Measurements from ENCODE around the gene PCSK5. TPM values are rescaled to one million over a fixed set of nuclear protein-coding genes. Genes with fewer than 3 reads are reported as not detected.

Gene PCSK5
- total RNA-seq, 2 donors from 2014 or later = 2.4 to 32.2 TPM

DNA sequence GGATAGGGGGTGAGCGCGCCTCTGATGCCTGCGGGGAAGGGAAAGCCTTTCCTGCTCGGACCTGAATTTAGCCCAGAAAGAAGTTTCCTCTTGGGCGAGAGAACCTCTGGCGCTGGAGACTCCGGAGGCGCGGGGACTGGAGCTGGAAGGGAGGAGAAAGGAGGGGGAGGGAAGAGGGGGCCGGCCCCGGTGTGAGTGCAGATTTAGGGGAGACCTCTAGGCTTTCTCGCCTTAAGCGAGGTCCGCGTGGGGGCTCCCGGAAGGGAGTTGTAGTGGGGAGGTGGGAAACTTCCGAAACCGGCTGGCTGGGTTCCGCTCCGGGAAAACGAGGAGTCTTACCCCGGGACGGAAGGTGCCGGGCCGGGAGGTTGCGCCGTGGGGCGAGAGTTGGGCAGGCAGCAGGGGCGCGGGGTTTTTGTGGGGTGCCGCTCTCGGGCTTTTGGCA is 1.3 kb downstream of the PCSK5 start:
- DNase-seq (ENCODE audit: low spot score) = no peak
- Histone ChIP-seq H3K9me3 (no peaks in the 10 kb centered on the region), H3K27me3 (replicated peaks; ENCODE audit: insufficient read depth) (no peaks in the 10 kb centered on the region), H3K27ac (peak overlapping the region; percentile 74 to 78), H3K4me1 (replicated peaks) (no peaks in the 10 kb centered on the region), H3K4me3 (peak overlapping the region; percentile 66 to 68), H3K36me3 (no peaks in the 10 kb centered on the region)
- 1% methylated on average over 32 of the region's 32 CpGs for WGBS
- intact Hi-C loops (cut with DNase I) = loop anchor here (5.0 to 10.0 kb wide), 6 partner anchors 143 to 503 kb away; partner anchors contain the start of gene RFK
- TF ChIP-seq POLR2AphosphoS5 (IDR thresholded peaks at IDR 0.05) = no peak
- TF ChIP-seq, protein P1, sequence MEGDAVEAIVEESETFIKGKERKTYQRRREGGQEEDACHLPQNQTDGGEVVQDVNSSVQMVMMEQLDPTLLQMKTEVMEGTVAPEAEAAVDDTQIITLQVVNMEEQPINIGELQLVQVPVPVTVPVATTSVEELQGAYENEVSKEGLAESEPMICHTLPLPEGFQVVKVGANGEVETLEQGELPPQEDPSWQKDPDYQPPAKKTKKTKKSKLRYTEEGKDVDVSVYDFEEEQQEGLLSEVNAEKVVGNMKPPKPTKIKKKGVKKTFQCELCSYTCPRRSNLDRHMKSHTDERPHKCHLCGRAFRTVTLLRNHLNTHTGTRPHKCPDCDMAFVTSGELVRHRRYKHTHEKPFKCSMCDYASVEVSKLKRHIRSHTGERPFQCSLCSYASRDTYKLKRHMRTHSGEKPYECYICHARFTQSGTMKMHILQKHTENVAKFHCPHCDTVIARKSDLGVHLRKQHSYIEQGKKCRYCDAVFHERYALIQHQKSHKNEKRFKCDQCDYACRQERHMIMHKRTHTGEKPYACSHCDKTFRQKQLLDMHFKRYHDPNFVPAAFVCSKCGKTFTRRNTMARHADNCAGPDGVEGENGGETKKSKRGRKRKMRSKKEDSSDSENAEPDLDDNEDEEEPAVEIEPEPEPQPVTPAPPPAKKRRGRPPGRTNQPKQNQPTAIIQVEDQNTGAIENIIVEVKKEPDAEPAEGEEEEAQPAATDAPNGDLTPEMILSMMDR (IDR thresholded peaks at IDR 0.05) = no peak
- TF ChIP-seq POLR2A (IDR thresholded peaks at IDR 0.05) = no peak

DNA sequence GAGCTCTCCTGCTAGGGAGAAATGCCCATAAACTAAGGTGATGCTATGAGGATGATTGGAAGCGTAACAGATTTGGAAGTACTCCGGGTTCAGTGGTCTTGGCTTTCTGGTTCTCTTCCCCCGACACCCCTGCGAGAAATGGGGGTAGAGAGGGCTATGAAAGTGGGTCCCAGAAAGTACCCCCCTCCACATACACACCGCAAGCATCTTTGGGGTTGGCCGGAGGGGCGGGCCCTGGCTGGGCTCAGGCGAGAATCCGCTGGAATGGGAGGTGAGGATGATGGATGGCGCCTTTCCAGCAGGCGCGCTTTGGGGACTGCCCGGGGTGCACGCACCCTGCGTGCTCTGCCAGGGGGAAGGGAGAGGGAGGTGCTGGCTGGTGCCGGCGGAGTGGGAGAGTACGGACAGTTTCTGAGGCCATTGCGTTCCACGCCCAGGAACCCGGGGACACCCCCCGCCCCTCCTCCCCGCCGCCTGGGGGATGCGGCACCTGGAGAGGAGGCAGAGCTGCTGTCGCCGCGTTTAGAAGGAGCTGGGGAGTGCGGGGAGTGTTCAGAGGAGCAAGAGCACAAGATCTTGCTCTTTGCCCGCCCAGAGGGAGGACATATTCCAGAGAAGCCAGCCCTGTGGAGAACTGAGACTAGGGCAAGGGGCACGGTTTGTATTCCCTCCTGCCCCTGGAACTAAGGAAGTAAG is 1.9 kb downstream of the PCSK5 start:
- no peaks in the 10 kb centered on the region for H3K27me3 ChIP-seq (replicated peaks; ENCODE audit: insufficient read depth)
- H3K27ac ChIP-seq = peak overlapping the region in 1 of 2 donors; percentile 74
- WGBS = under 1% methylated on average over 31 of the region's 31 CpGs
- H3K9me3 ChIP-seq = no peaks in the 10 kb centered on the region
- no peak for TF ChIP-seq POLR2AphosphoS5 (IDR thresholded peaks at IDR 0.05)
- TF ChIP-seq, protein P1 (IDR thresholded peaks at IDR 0.05) = no peak
- TF ChIP-seq POLR2A (IDR thresholded peaks at IDR 0.05) = no peak
- no peaks in the 10 kb centered on the region for H3K4me1 ChIP-seq (replicated peaks)
- DNase-seq (ENCODE audit: low spot score) = peak; percentile 14
- intact Hi-C loops (cut with DNase I) = loop anchor here (5.0 to 10.0 kb wide), 6 partner anchors 142 to 502 kb away; partner anchors contain the start of gene RFK
- H3K4me3 ChIP-seq = peak overlapping the region; percentile 66 to 68
- no peaks in the 10 kb centered on the region for H3K36me3 ChIP-seq

DNA sequence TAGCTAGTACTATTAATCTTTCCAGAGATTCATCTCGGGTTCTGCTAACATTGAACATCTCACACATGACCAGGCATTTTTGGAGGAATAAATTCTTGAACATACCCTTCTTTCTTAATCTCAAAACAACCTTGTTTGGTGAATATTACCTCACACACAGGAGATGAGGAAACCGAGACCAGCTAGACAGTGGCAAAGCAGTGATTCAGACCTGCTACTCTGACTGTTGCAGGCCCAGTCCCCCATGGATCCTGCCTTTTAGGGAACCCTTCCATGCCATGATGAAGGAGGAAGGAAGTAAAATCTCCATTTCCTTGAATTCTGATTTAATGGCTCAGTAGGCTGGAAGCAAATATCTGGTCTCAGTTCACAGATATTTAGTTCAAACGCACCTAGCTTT is 2.6 kb downstream of the PCSK5 start:
- TF ChIP-seq POLR2A (IDR thresholded peaks at IDR 0.05) = no peak
- Histone ChIP-seq H3K27ac (no peak overlapping the region), H3K36me3 (no peaks in the 10 kb centered on the region), H3K4me3 (peak overlapping the region in 1 of 2 donors; percentile 66), H3K4me1 (replicated peaks) (no peaks in the 10 kb centered on the region), H3K27me3 (replicated peaks; ENCODE audit: insufficient read depth) (no peaks in the 10 kb centered on the region), H3K9me3 (no peaks in the 10 kb centered on the region)
- WGBS = 56% methylated on average over 3 of the region's 3 CpGs
- intact Hi-C loops (cut with DNase I) = loop anchor here (5.0 to 10.0 kb wide), 6 partner anchors 142 to 502 kb away; partner anchors contain the start of gene RFK
- DNase-seq (ENCODE audit: low spot score) = no peak

DNA sequence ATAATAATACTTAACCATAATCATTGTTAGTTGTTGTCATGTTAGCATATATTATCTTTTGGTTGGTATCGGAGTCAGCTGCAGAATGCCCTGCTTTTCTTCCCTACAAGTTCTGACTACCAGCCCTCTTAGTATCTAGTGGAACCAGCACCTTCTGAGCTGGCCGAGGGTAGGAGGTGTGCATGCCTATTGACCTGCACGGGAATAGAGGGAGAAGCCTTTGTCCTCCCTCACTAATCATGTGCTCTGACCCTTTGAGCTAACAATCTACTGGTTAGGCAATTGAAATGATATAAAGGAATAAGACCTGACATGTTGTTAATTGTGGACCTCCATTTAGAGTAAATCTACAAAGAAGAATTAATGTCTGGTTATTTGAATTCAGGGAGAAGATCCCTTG is 4.1 kb downstream of the PCSK5 start:
- Histone ChIP-seq H3K9me3 (no peaks in the 10 kb centered on the region), H3K27ac (no peak overlapping the region), H3K4me1 (replicated peaks) (no peaks in the 10 kb centered on the region), H3K36me3 (no peaks in the 10 kb centered on the region), H3K27me3 (replicated peaks; ENCODE audit: insufficient read depth) (no peaks in the 10 kb centered on the region), H3K4me3 (no peak overlapping the region)
- WGBS = 89% methylated on average over 3 of the region's 3 CpGs
- no peak for DNase-seq (ENCODE audit: low spot score)
- TF ChIP-seq, protein P1 (IDR thresholded peaks at IDR 0.05) = no peak
- TF ChIP-seq POLR2A (IDR thresholded peaks at IDR 0.05) (no peak), POLR2AphosphoS5 (IDR thresholded peaks at IDR 0.05) (no peak)
- intact Hi-C loops (cut with DNase I) = loop anchor here (5.0 to 10.0 kb wide), 6 partner anchors 140 to 500 kb away; partner anchors contain the start of gene RFK

DNA sequence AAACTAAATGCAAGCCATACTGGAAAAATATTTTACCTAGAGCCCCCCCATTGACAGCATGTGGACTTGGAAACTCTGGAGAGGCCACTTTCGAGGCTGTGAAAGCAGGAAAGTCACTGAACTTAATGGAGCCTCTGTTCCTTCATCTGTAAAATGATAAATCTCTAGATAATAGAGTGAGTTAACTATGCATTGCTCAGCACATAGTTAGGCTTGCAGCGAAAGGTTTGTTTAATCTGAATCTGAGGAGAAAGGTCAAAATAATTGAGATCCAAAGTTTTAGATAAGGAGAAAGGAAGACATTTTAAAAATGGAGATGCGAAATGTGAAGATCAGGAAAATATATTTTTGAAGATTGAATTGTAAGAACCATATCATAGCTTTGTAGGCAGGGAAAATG is 4.6 kb downstream of the PCSK5 start:
- H3K4me1 ChIP-seq (replicated peaks) = no peaks in the 10 kb centered on the region
- no peak overlapping the region for H3K27ac ChIP-seq
- WGBS = 92% methylated on average over 3 of the region's 3 CpGs
- H3K4me3 ChIP-seq = no peak overlapping the region
- no peaks in the 10 kb centered on the region for H3K27me3 ChIP-seq (replicated peaks; ENCODE audit: insufficient read depth)
- intact Hi-C loops (cut with DNase I) = loop anchor here (10.0 kb wide), 3 partner anchors 140 to 500 kb away; partner anchors contain the start of gene RFK
- no peak for DNase-seq (ENCODE audit: low spot score)
- TF ChIP-seq, protein P1 (IDR thresholded peaks at IDR 0.05) = no peak
- TF ChIP-seq POLR2A (IDR thresholded peaks at IDR 0.05) (no peak), POLR2AphosphoS5 (IDR thresholded peaks at IDR 0.05) (no peak)
- no peaks in the 10 kb centered on the region for H3K36me3 ChIP-seq
- H3K9me3 ChIP-seq = no peaks in the 10 kb centered on the region

Measured in prostate gland (tissue), 2 donors.